Fibroblast of lung (primary cell): Measurements from ENCODE around the gene ITPKB. TPM values are rescaled to one million over a fixed set of nuclear protein-coding genes. Genes with fewer than 3 reads are reported as not detected.
A peak's percentile ranks its signal among the peaks of the same experiment; 100 is the strongest.

Experiments used
- DNase-seq, 2 donors: peaks; one replicate each; pipeline versions ENCODE4 v3.0.0 to v3.0.0-alpha.2; 2010; ENCODE audit warnings: low read depth in 2 of 2
- H2AFZ ChIP-seq: 2 replicates; pipeline ENCODE4 v1.5.1; 2012; ENCODE audit warnings: low read length, control low read depth, inconsistent platforms
- H3K27ac ChIP-seq: 2 replicates; pipeline ENCODE4 v1.5.1; 2011; ENCODE audit warnings: low read length, control low read depth; ENCODE audit not compliant: insufficient read depth
- H3K27me3 ChIP-seq: 2 replicates; pipeline ENCODE4 v1.5.1; 2011; ENCODE audit warnings: mild to moderate bottlenecking, low read length; ENCODE audit not compliant: control insufficient read depth, insufficient read depth
- H3K36me3 ChIP-seq: 2 replicates; pipeline ENCODE4 v1.5.1; 2011; ENCODE audit warnings: low read length; ENCODE audit not compliant: control insufficient read depth, insufficient read depth
- H3K4me1 ChIP-seq: 2 replicates; pipeline ENCODE4 v1.5.1; 2011; ENCODE audit warnings: low read length; ENCODE audit not compliant: control insufficient read depth, insufficient read depth; ENCODE audit errors: extremely low read depth
- H3K4me2 ChIP-seq: 2 replicates; pipeline ENCODE4 v1.5.1; 2011; ENCODE audit warnings: low read length, control low read depth; ENCODE audit not compliant: insufficient read depth; ENCODE audit errors: extremely low read depth
- H3K4me3 ChIP-seq, 4 experiments: fragments of 200-600 bp in 1 of 4; sonication (generic) in 1 of 4; replicated peaks in 1 of 4; 2 replicates each; pipeline ENCODE4 v1.5.1; 2011 to 2016; ENCODE audit warnings: low read length in 4 of 4, low read depth in 3 of 4, mild to moderate bottlenecking in 3 of 4, control low read depth in 2 of 4, inconsistent platforms in 1 of 4, mixed read lengths in 1 of 4; ENCODE audit not compliant: insufficient read depth in 1 of 4; ENCODE audit errors: control extremely low read depth in 1 of 4
- H3K79me2 ChIP-seq: 2 replicates; pipeline ENCODE4 v1.5.1; 2012; ENCODE audit warnings: mild to moderate bottlenecking, low read length, inconsistent platforms; ENCODE audit not compliant: control insufficient read depth, insufficient read depth
- H3K9ac ChIP-seq: 2 replicates; pipeline ENCODE4 v1.5.1; 2011; ENCODE audit warnings: mild to moderate bottlenecking, low read length, control low read depth; ENCODE audit not compliant: insufficient read depth
- H3K9me3 ChIP-seq: 2 replicates; pipeline ENCODE4 v1.5.1; 2012; ENCODE audit warnings: low read depth, low read length; ENCODE audit not compliant: control insufficient read depth, insufficient read depth
- H4K20me1 ChIP-seq: 2 replicates; pipeline ENCODE4 v1.5.1; 2011; ENCODE audit warnings: low read length; ENCODE audit not compliant: control insufficient read depth, insufficient read depth; ENCODE audit errors: extremely low read depth
- EZH2 ChIP-seq: IDR thresholded peaks from 2 replicates; pipeline ENCODE4 v1.5.1; 2012; ENCODE audit warnings: low read length, control low read depth, mild to moderate bottlenecking; ENCODE audit errors: missing control alignments
- polyA plus RNA-seq, 2 donors: library from polyadenylated mRNA; depleted of rRNA in 1 of 2; stranded (reverse) in 1 of 2; unstranded in 1 of 2; fragments of >200 nt; gene quantifications; 2 replicates each; pipeline ENCODE4 v1.2.1, GENCODE V29; 2011 to 2012; ENCODE audit warnings: missing spikeins in 1 of 2
- total RNA-seq: library from RNA; depleted of rRNA; stranded (reverse); fragments of >200 nt; gene quantifications from 2 replicates; pipeline ENCODE4 v1.2.1, GENCODE V29; 2014
- TF ChIP-seq, protein P1 (sequence below), 2 donors: IDR thresholded peaks in 1 of 2; conservative IDR thresholded peaks in 1 of 2; 1 replicate in 1 of 2; 2 replicates in 1 of 2; pipeline ENCODE4 v1.5.1; 2011 to 2012; ENCODE audit warnings: low read length in 2 of 2, control low read depth in 1 of 2, inconsistent platforms in 1 of 2, low read depth in 1 of 2, mild to moderate bottlenecking in 1 of 2

Gene ITPKB
- total and polyA plus RNA-seq, 2 donors (not counting 1 experiment from before 2014, with no cell fraction given) = 10.2 to 32.4 TPM

DNA sequence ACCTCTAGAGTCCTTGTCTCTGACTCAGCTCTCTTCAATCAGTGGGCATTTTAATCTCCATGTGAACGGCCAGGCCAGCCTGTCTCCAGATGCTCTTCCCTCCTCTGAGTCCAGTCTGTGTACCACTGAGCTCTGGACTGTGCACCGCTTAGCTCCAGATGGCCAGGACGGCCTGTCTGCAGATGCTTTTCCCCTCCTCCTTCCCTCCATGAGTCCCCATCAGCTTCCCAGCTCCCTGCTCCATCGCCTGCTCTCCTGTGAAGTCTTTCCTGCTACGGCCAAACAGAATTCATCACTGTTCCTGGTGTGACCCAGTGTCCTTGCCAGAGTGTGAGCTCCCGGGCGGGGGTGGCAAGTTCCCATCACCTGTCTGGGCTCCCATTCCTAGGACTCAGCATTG lies 148.5 kb downstream of the ITPKB start:
- no peak overlapping the region for H3K4me2 ChIP-seq
- H3K36me3 ChIP-seq = no peaks in the 10 kb centered on the region
- no peak overlapping the region for H3K9ac ChIP-seq
- no peaks in the 10 kb centered on the region for H4K20me1 ChIP-seq
- no peaks in the 10 kb centered on the region for H3K4me1 ChIP-seq
- TF ChIP-seq, protein P1, sequence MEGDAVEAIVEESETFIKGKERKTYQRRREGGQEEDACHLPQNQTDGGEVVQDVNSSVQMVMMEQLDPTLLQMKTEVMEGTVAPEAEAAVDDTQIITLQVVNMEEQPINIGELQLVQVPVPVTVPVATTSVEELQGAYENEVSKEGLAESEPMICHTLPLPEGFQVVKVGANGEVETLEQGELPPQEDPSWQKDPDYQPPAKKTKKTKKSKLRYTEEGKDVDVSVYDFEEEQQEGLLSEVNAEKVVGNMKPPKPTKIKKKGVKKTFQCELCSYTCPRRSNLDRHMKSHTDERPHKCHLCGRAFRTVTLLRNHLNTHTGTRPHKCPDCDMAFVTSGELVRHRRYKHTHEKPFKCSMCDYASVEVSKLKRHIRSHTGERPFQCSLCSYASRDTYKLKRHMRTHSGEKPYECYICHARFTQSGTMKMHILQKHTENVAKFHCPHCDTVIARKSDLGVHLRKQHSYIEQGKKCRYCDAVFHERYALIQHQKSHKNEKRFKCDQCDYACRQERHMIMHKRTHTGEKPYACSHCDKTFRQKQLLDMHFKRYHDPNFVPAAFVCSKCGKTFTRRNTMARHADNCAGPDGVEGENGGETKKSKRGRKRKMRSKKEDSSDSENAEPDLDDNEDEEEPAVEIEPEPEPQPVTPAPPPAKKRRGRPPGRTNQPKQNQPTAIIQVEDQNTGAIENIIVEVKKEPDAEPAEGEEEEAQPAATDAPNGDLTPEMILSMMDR (conservative IDR thresholded peaks at IDR 0.05 in 1 of 2, IDR thresholded peaks at IDR 0.05 in 1 of 2; ENCODE audit: low read depth in 1 of 2, low read length in 2 of 2) = no peak
- TF ChIP-seq EZH2 = no peak
- H3K79me2 ChIP-seq = no peaks in the 10 kb centered on the region
- DNase-seq = no peak
- no peak overlapping the region for H2AFZ ChIP-seq
- H3K27ac ChIP-seq = no peak overlapping the region
- no peaks in the 10 kb centered on the region for H3K27me3 ChIP-seq
- H3K9me3 ChIP-seq = no peaks in the 10 kb centered on the region
- no peak overlapping the region for H3K4me3 ChIP-seq

DNA sequence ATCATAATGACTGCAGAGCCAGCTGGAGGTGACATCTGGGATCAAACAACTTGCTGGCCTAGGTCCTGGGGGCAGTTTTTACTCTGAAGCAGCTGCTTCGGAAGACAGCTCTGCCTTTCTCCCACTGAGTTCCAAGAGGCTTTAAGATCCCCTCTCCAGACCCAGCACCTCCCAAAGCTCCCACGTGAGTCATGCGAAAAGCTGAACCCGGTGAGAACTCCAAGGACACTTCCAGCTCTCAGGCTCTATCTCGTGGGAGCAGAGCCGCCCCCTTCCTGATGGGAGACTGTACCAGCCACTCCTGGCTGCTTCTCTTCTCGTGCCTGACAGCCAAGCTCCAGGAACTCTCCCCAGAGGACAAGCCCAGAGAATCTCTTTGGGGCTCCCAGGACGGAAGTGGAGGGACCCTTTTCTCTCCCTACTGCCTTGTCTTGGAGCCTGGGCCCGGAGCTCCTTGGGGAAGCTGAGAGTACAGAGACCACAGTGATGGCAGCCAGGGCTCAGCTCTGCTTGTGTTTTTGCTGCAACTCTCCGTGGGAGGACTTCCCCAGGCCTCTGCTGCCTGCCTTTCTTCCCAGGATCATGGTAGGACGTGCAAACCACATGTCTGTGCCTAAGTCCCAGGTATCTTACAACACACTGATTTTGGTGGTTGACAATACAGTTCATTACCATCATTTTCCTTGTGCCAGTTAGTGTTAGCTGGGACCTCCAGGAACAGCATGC lies 149.9 kb downstream of the ITPKB start:
- H3K27ac ChIP-seq = no peak overlapping the region
- no peak for DNase-seq
- no peaks in the 10 kb centered on the region for H3K9me3 ChIP-seq
- H4K20me1 ChIP-seq = no peaks in the 10 kb centered on the region
- no peak overlapping the region for H3K4me3 ChIP-seq
- H3K4me1 ChIP-seq = no peaks in the 10 kb centered on the region
- no peaks in the 10 kb centered on the region for H3K36me3 ChIP-seq
- TF ChIP-seq, protein P1 (conservative IDR thresholded peaks at IDR 0.05 in 1 of 2, IDR thresholded peaks at IDR 0.05 in 1 of 2; ENCODE audit: low read depth in 1 of 2, low read length in 2 of 2) = no peak
- peak; percentile 37 for TF ChIP-seq EZH2
- H3K9ac ChIP-seq = no peak overlapping the region
- H2AFZ ChIP-seq = no peak overlapping the region
- H3K4me2 ChIP-seq = no peak overlapping the region
- H3K27me3 ChIP-seq = no peaks in the 10 kb centered on the region
- H3K79me2 ChIP-seq = no peaks in the 10 kb centered on the region

DNA sequence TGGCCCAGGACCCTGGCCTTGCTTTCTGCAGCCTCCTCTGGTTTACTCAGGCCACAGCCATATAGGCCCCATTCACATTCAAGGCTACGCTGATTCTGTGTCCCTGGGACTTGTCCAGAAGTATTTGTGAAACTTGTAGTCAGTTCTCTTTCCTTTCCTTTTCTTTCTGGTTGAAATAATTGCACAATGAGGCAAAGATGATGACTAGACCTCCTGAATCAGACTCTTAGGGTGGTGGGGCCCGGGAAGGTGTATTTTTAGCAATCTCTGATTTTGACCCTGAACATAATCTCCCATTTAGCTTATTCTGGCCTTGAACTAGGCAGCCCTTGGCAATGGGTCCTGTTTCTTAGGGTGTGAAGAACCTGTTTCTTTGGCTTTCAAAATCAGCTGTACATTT lies 150.6 kb downstream of the ITPKB start:
- Histone ChIP-seq H4K20me1 (no peaks in the 10 kb centered on the region), H3K4me3 (no peak overlapping the region), H3K27ac (no peak overlapping the region), H3K9ac (no peak overlapping the region), H3K79me2 (no peaks in the 10 kb centered on the region), H2AFZ (no peak overlapping the region), H3K27me3 (no peaks in the 10 kb centered on the region), H3K4me1 (no peaks in the 10 kb centered on the region), H3K4me2 (no peak overlapping the region), H3K36me3 (no peaks in the 10 kb centered on the region), H3K9me3 (no peaks in the 10 kb centered on the region)
- no peak for DNase-seq
- TF ChIP-seq EZH2 = no peak
- TF ChIP-seq, protein P1 (conservative IDR thresholded peaks at IDR 0.05 in 1 of 2, IDR thresholded peaks at IDR 0.05 in 1 of 2; ENCODE audit: low read depth in 1 of 2, low read length in 2 of 2) = no peak
